ENCODE measurements around the gene AR. TPM values are rescaled to one million over a fixed set of nuclear protein-coding genes. Genes with fewer than 3 reads are reported as not detected.

The AR gene
- total and polyA plus RNA-seq, 2 donors (not counting 3 experiments of a cell fraction or from before 2014, with no cell fraction given), result 9.3 to 16.0 TPM

- no peak overlapping the region for H3K4me2 ChIP-seq (ENCODE audit: insufficient read depth, low read length)
- H3K27me3 ChIP-seq (ENCODE audit: control insufficient read depth in 2 of 2, insufficient read depth in 2 of 2, low read length in 2 of 2), result no peaks in the 10 kb centered on the region
- peaks cover 3% of the 10 kb centered on the region for H3K4me1 ChIP-seq (ENCODE audit: control insufficient read depth, extremely low read depth, insufficient read depth, low read length)
- H3K79me2 ChIP-seq (ENCODE audit: control insufficient read depth, insufficient read depth, low read length), result no peaks in the 10 kb centered on the region
- intact Hi-C loops (cut with micrococcal nuclease) (no loop called here), dilution Hi-C loops (cut with MboI; ENCODE audit: extremely low pct_ligation_motif_present, low sequenced_read_pairs) (no loop called here)
- no peak overlapping the region for H3K27ac ChIP-seq (ENCODE audit: insufficient read depth, low read depth, low read length)
- DNase-seq (ENCODE audit: low read depth, low spot score), result no peak
- no peak for TF ChIP-seq EZH2 (IDR thresholded peaks at IDR 0.05; ENCODE audit: borderline replicate concordance, low read depth, low read length, severe bottlenecking)
- no peak for TF ChIP-seq GATA2 (IDR thresholded peaks at IDR 0.05; ENCODE audit: insufficient read depth, insufficient read length, low read depth, low read length)
- no peak for TF ChIP-seq FOS (IDR thresholded peaks at IDR 0.05; ENCODE audit: borderline replicate concordance, insufficient read depth, low read length)
- no peak for TF ChIP-seq JUN (IDR thresholded peaks at IDR 0.05; ENCODE audit: borderline replicate concordance, insufficient read depth, insufficient read length, low read depth)
- TF ChIP-seq POLR2AphosphoS5 (IDR thresholded peaks at IDR 0.05; ENCODE audit: insufficient read depth, low read depth, low read length), result no peak
- no peak for TF ChIP-seq MYC (IDR thresholded peaks at IDR 0.05; ENCODE audit: low read depth, low read length)
- no peak for TF ChIP-seq MAX (IDR thresholded peaks at IDR 0.05; ENCODE audit: insufficient read depth, insufficient read length)
- TF ChIP-seq CTCF (IDR thresholded peaks at IDR 0.05; ENCODE audit: extremely low read depth in 1 of 2, insufficient read depth in 1 of 2, low read depth in 1 of 2, low read length in 2 of 2), result no peak
- TF ChIP-seq POLR2A (IDR thresholded peaks at IDR 0.05; ENCODE audit: low read depth, low read length), result no peak
- no peaks in the 10 kb centered on the region for H3K36me3 ChIP-seq (ENCODE audit: control insufficient read depth in 2 of 2, extremely low read depth in 1 of 2, insufficient read depth in 2 of 2, low read length in 2 of 2)
- H2AFZ ChIP-seq (ENCODE audit: low read depth, low read length), result no peak overlapping the region
- H3K9me1 ChIP-seq (replicated peaks; ENCODE audit: control insufficient read depth, extremely low read depth, insufficient read depth, low read length), result no peaks in the 10 kb centered on the region
- no peak overlapping the region for H3K9ac ChIP-seq (replicated peaks; ENCODE audit: extremely low read depth, insufficient read depth, low read length)
- BruUV-seq (replicated peaks), result no TSS peak
- ChIA-PET CTCF (no interaction called here), POLR2A (no interaction called here)
- H4K20me1 ChIP-seq (replicated peaks; ENCODE audit: control insufficient read depth, extremely low read depth, insufficient read depth, low read length), result no peaks in the 10 kb centered on the region
- H3K9me3 ChIP-seq (replicated peaks; ENCODE audit: control insufficient read depth, insufficient read depth, low read length), result no peaks in the 10 kb centered on the region
- no peak overlapping the region for H3K4me3 ChIP-seq (replicated peaks in 1 of 3; ENCODE audit: insufficient read depth in 1 of 3, low read depth in 1 of 3, low read length in 3 of 3)
- FAIRE-seq, result no peak
These were observed 7.3 kb upstream of the AR start for GRCh38 chrX:67536564-67536963.
